Measurements from ENCODE around the gene ITM2B. TPM values are rescaled to one million over a fixed set of nuclear protein-coding genes. Genes with fewer than 3 reads are reported as not detected.

The ITM2B gene
- polyA plus RNA-seq, 4 donors = 288 to 596 (median 393) TPM

GRCh38 chr13:48255954-48256353 is 22.9 kb downstream of the ITM2B start:
- H3K27me3 ChIP-seq (ENCODE audit: control insufficient read depth in 3 of 3, insufficient read depth in 3 of 3, low read length in 3 of 3) = no peaks in the 10 kb centered on the region
- H3K9me3 ChIP-seq (ENCODE audit: control insufficient read depth in 2 of 2, insufficient read depth in 1 of 2, low read depth in 1 of 2, low read length in 1 of 2) = no peaks in the 10 kb centered on the region
- peaks cover 0 to 13% (median 2%) of the 10 kb centered on the region in 3 donors for H3K4me1 ChIP-seq (ENCODE audit: control insufficient read depth in 3 of 3, insufficient read depth in 2 of 3, low read depth in 1 of 3, low read length in 2 of 3)
- DNase-seq (peak in 1 of 2 donors; percentile 36), FAIRE-seq (no peak)
- H3K27ac ChIP-seq (ENCODE audit: low read depth in 1 of 3, low read length in 2 of 3) = no peak overlapping the region
- H3K4me3 ChIP-seq (ENCODE audit: low read depth in 1 of 3, low read length in 3 of 3) = no peak overlapping the region
- peaks cover 15 to 19% (median 16%) of the 10 kb centered on the region in 3 donors for H3K36me3 ChIP-seq (ENCODE audit: control insufficient read depth in 3 of 3, insufficient read depth in 2 of 3, low read depth in 1 of 3, low read length in 3 of 3)
- 33 to 47% (median 40%) methylated on average over 1 of the region's 1 CpG for WGBS, 3 donors

- FAIRE-seq (no peak), DNase-seq (peak in 1 of 2 donors; percentile 40)
- Histone ChIP-seq H3K27me3 (ENCODE audit: control insufficient read depth in 3 of 3, insufficient read depth in 3 of 3, low read length in 3 of 3) (no peaks in the 10 kb centered on the region), H3K27ac (ENCODE audit: low read depth in 1 of 3, low read length in 2 of 3) (no peak overlapping the region), H3K36me3 (ENCODE audit: control insufficient read depth in 3 of 3, insufficient read depth in 2 of 3, low read depth in 1 of 3, low read length in 3 of 3) (peaks cover 11 to 24% (median 22%) of the 10 kb centered on the region in 3 donors), H3K9me3 (ENCODE audit: control insufficient read depth in 2 of 2, insufficient read depth in 1 of 2, low read depth in 1 of 2, low read length in 1 of 2) (no peaks in the 10 kb centered on the region), H3K4me1 (ENCODE audit: control insufficient read depth in 3 of 3, insufficient read depth in 2 of 3, low read depth in 1 of 3, low read length in 2 of 3) (peaks cover 0 to 11% (median 7%) of the 10 kb centered on the region in 3 donors), H3K4me3 (ENCODE audit: low read depth in 1 of 3, low read length in 3 of 3) (no peak overlapping the region)
These were observed 25.0 kb downstream of the ITM2B start for GRCh38 chr13:48258002-48258401.

GRCh38 chr13:48258430-48258829 is 25.4 kb downstream of the ITM2B start:
- H3K4me3 ChIP-seq (ENCODE audit: low read depth in 1 of 3, low read length in 3 of 3) = no peak overlapping the region
- no peaks in the 10 kb centered on the region for H3K9me3 ChIP-seq (ENCODE audit: control insufficient read depth in 2 of 2, insufficient read depth in 1 of 2, low read depth in 1 of 2, low read length in 1 of 2)
- DNase-seq (no peak), FAIRE-seq (no peak)
- peaks cover 14 to 24% (median 22%) of the 10 kb centered on the region in 3 donors for H3K36me3 ChIP-seq (ENCODE audit: control insufficient read depth in 3 of 3, insufficient read depth in 2 of 3, low read depth in 1 of 3, low read length in 3 of 3)
- peaks cover 0 to 11% (median 8%) of the 10 kb centered on the region in 3 donors for H3K4me1 ChIP-seq (ENCODE audit: control insufficient read depth in 3 of 3, insufficient read depth in 2 of 3, low read depth in 1 of 3, low read length in 2 of 3)
- WGBS, 3 donors = 85 to 96% (median 90%) methylated on average over 3 of the region's 3 CpGs
- no peak overlapping the region for H3K27ac ChIP-seq (ENCODE audit: low read depth in 1 of 3, low read length in 2 of 3)
- no peaks in the 10 kb centered on the region for H3K27me3 ChIP-seq (ENCODE audit: control insufficient read depth in 3 of 3, insufficient read depth in 3 of 3, low read length in 3 of 3)

GRCh38 chr13:48260970-48261369 is 28.0 kb downstream of the ITM2B start:
- Histone ChIP-seq H3K27me3 (ENCODE audit: control insufficient read depth in 3 of 3, insufficient read depth in 3 of 3, low read length in 3 of 3) (no peaks in the 10 kb centered on the region), H3K27ac (ENCODE audit: low read depth in 1 of 3, low read length in 2 of 3) (no peak overlapping the region), H3K4me3 (ENCODE audit: low read depth in 1 of 3, low read length in 3 of 3) (no peak overlapping the region), H3K9me3 (ENCODE audit: control insufficient read depth in 2 of 2, insufficient read depth in 1 of 2, low read depth in 1 of 2, low read length in 1 of 2) (no peaks in the 10 kb centered on the region), H3K36me3 (ENCODE audit: control insufficient read depth in 3 of 3, insufficient read depth in 2 of 3, low read depth in 1 of 3, low read length in 3 of 3) (peaks cover 6 to 18% (median 17%) of the 10 kb centered on the region in 3 donors), H3K4me1 (ENCODE audit: control insufficient read depth in 3 of 3, insufficient read depth in 2 of 3, low read depth in 1 of 3, low read length in 2 of 3) (peaks cover 0 to 7% (median 5%) of the 10 kb centered on the region in 3 donors)
- WGBS, 3 donors = 86 to 90% (median 90%) methylated on average over 4 of the region's 4 CpGs
- DNase-seq (no peak), FAIRE-seq (no peak)

- no peak overlapping the region for H3K4me3 ChIP-seq (ENCODE audit: low read depth in 1 of 3, low read length in 3 of 3)
- no peak for FAIRE-seq
- WGBS, 3 donors = 97 to 100% (median 100%) methylated on average over 1 of the region's 1 CpG
- peaks cover 7 to 14% (median 13%) of the 10 kb centered on the region in 3 donors for H3K36me3 ChIP-seq (ENCODE audit: control insufficient read depth in 3 of 3, insufficient read depth in 2 of 3, low read depth in 1 of 3, low read length in 3 of 3)
- H3K27me3 ChIP-seq (ENCODE audit: control insufficient read depth in 3 of 3, insufficient read depth in 3 of 3, low read length in 3 of 3) = no peaks in the 10 kb centered on the region
- H3K4me1 ChIP-seq (ENCODE audit: control insufficient read depth in 3 of 3, insufficient read depth in 2 of 3, low read depth in 1 of 3, low read length in 2 of 3) = peaks cover 0 to 7% (median 4%) of the 10 kb centered on the region in 3 donors
- no peak overlapping the region for H3K27ac ChIP-seq (ENCODE audit: low read depth in 1 of 3, low read length in 2 of 3)
- no peaks in the 10 kb centered on the region for H3K9me3 ChIP-seq (ENCODE audit: control insufficient read depth in 2 of 2, insufficient read depth in 1 of 2, low read depth in 1 of 2, low read length in 1 of 2)
- peak in 1 of 2 donors; percentile 7 for DNase-seq
These were observed 30.2 kb downstream of the ITM2B start for GRCh38 chr13:48263196-48263595.

GRCh38 chr13:48264058-48264457 is 31.1 kb downstream of the ITM2B start:
- Histone ChIP-seq H3K4me1 (ENCODE audit: control insufficient read depth in 3 of 3, insufficient read depth in 2 of 3, low read depth in 1 of 3, low read length in 2 of 3) (peaks cover 0 to 7% (median 0%) of the 10 kb centered on the region in 3 donors), H3K27ac (ENCODE audit: low read depth in 1 of 3, low read length in 2 of 3) (no peak overlapping the region), H3K36me3 (ENCODE audit: control insufficient read depth in 3 of 3, insufficient read depth in 2 of 3, low read depth in 1 of 3, low read length in 3 of 3) (peaks cover 6 to 12% (median 9%) of the 10 kb centered on the region in 3 donors), H3K4me3 (ENCODE audit: low read depth in 1 of 3, low read length in 3 of 3) (no peak overlapping the region), H3K9me3 (ENCODE audit: control insufficient read depth in 2 of 2, insufficient read depth in 1 of 2, low read depth in 1 of 2, low read length in 1 of 2) (no peaks in the 10 kb centered on the region), H3K27me3 (ENCODE audit: control insufficient read depth in 3 of 3, insufficient read depth in 3 of 3, low read length in 3 of 3) (no peaks in the 10 kb centered on the region)
- FAIRE-seq (no peak), DNase-seq (no peak)
- WGBS, 3 donors = 91 to 95% (median 93%) methylated on average over 2 of the region's 2 CpGs

- no peaks in the 10 kb centered on the region for H3K27me3 ChIP-seq (ENCODE audit: control insufficient read depth in 3 of 3, insufficient read depth in 3 of 3, low read length in 3 of 3)
- DNase-seq = no peak
- 75 to 89% (median 81%) methylated on average over 8 of the region's 8 CpGs for WGBS, 3 donors
- no peaks in the 10 kb centered on the region for H3K9me3 ChIP-seq (ENCODE audit: control insufficient read depth in 2 of 2, insufficient read depth in 1 of 2, low read depth in 1 of 2, low read length in 1 of 2)
- peaks cover 8 to 9% (median 9%) of the 10 kb centered on the region in 3 donors for H3K36me3 ChIP-seq (ENCODE audit: control insufficient read depth in 3 of 3, insufficient read depth in 2 of 3, low read depth in 1 of 3, low read length in 3 of 3)
- no peak for FAIRE-seq
- H3K27ac ChIP-seq (ENCODE audit: low read depth in 1 of 3, low read length in 2 of 3) = no peak overlapping the region
- H3K4me3 ChIP-seq (ENCODE audit: low read depth in 1 of 3, low read length in 3 of 3) = no peak overlapping the region
- H3K4me1 ChIP-seq (ENCODE audit: control insufficient read depth in 3 of 3, insufficient read depth in 2 of 3, low read depth in 1 of 3, low read length in 2 of 3) = peaks cover 0 to 7% (median 0%) of the 10 kb centered on the region in 3 donors
These were observed 32.3 kb downstream of the ITM2B start for GRCh38 chr13:48265217-48265815.

GRCh38 chr13:48266150-48266549 is 33.1 kb downstream of the ITM2B start:
- Histone ChIP-seq H3K4me3 (ENCODE audit: low read depth in 1 of 3, low read length in 3 of 3) (no peak overlapping the region), H3K4me1 (ENCODE audit: control insufficient read depth in 3 of 3, insufficient read depth in 2 of 3, low read depth in 1 of 3, low read length in 2 of 3) (peaks cover 0 to 7% (median 0%) of the 10 kb centered on the region in 3 donors), H3K27ac (ENCODE audit: low read depth in 1 of 3, low read length in 2 of 3) (no peak overlapping the region), H3K36me3 (ENCODE audit: control insufficient read depth in 3 of 3, insufficient read depth in 2 of 3, low read depth in 1 of 3, low read length in 3 of 3) (peaks cover 8 to 9% (median 9%) of the 10 kb centered on the region in 3 donors), H3K27me3 (ENCODE audit: control insufficient read depth in 3 of 3, insufficient read depth in 3 of 3, low read length in 3 of 3) (no peaks in the 10 kb centered on the region), H3K9me3 (ENCODE audit: control insufficient read depth in 2 of 2, insufficient read depth in 1 of 2, low read depth in 1 of 2, low read length in 1 of 2) (no peaks in the 10 kb centered on the region)
- DNase-seq = no peak
- FAIRE-seq = no peak

Data from small intestine (tissue), 7 donors.